Heart left ventricle (tissue), 13 donors: ENCODE results near the gene EIF6.

ENCODE experiments used
- CTCF ChIP-seq, 12 donors: fragments of 200-600 bp; sonication (generic) in 4 of 12; IDR thresholded peaks; one replicate each; pipeline versions ENCODE4 v1.5.0 to v1.8.0; 2018 to 2022; ENCODE audit warnings: antibody characterized with exemption in 12 of 12, mild to moderate bottlenecking in 5 of 12
- POLR2A ChIP-seq, 2 donors: fragments of 450-650 bp; IDR thresholded peaks; one replicate each; pipeline ENCODE4 v1.6.1; 2017; ENCODE audit warnings: antibody characterized with exemption in 2 of 2, mild to moderate bottlenecking in 2 of 2, moderate library complexity in 2 of 2
- donor health status: ischemic (EF 13 %, LVEDD 7.1; RV severe dilation, severe dysfunction).
- donor health status: DM: no; HTN: yes; CAD: no.
- donor health status: DM: no; HTN: no; CAD: no.
- donor health status: ischemic (EF 25% LVEDD 6.9; RV normal size, moderate dysfunction).
- donor health status: ischemic (EF 25% LVEDD 5.7; RV mildly dilated, moderate dysfunction).
- donor health status: ischemic (EF 35%, LVEDD 5.7; RV mildly dilated, moderate dysfunction).
- donor health status: nonischemic (EF 11% LVEDD 7.7; RV severe dilation, severe dysfunction).
- donor health status: DM: yes; HTN: yes; CAD: no.
- donor health status: PGD.
- donor health status: ischemic (EF 29% LVEDD 5.4; RV normal size, mild dysfunction).
- donor health status: nonischemic (EF 23%, LVEDD 6.1; RV moderate dilation, normal function).

GRCh38 chr20:35295058-35295457, 10.5 kb upstream of the EIF6 start:
- TF ChIP-seq POLR2A (IDR thresholded peaks at IDR 0.05) (no peak), CTCF (IDR thresholded peaks at IDR 0.05) (no peak)
